Measurements from ENCODE around the gene FAM83C. TPM values are rescaled to one million over a fixed set of nuclear protein-coding genes. Genes with fewer than 3 reads are reported as not detected.
A peak's percentile ranks its signal among the peaks of the same experiment; 100 is the strongest.

FAM83C gene
- total and polyA plus RNA-seq, 9 of the 15 experiments (the other 6 are each of a cell fraction or from before 2014, with no cell fraction given) = not detected

GRCh38 chr20:35263532-35264341, 28.5 kb downstream of the FAM83C start:
- H3K9me1 ChIP-seq (ENCODE audit: control insufficient read depth, insufficient read depth, low read length) = no peaks in the 10 kb centered on the region
- no peaks in the 10 kb centered on the region for H3K36me3 ChIP-seq (ENCODE audit: control insufficient read depth, insufficient read depth, low read length)
- intact Hi-C loops (cut with micrococcal nuclease) (loop anchor here (10.0 kb wide), 2 partner anchors 389 to 429 kb away; partner anchors contain the start of genes ACSS2 and GGT7), in situ Hi-C loops (cut with MboI) (no loop called here)
- no peak for TF ChIP-seq ZNF197 (CRISPR knock-in tag; IDR thresholded peaks at IDR 0.05; ENCODE audit: low read depth)
- TF ChIP-seq THRAP3 (IDR thresholded peaks at IDR 0.05; ENCODE audit: borderline replicate concordance) = no peak
- no peak for TF ChIP-seq SRSF3 (IDR thresholded peaks at IDR 0.05; ENCODE audit: insufficient read depth, low read length)
- TF ChIP-seq RNF2 (IDR thresholded peaks at IDR 0.05) = no peak
- no peak for TF ChIP-seq SLC30A9 (CRISPR knock-in tag; IDR thresholded peaks at IDR 0.05)
- no peak for TF ChIP-seq FIP1L1 (IDR thresholded peaks at IDR 0.05; ENCODE audit: low read depth, low read length, poor library complexity, severe bottlenecking)
- TF ChIP-seq JUN (IDR thresholded peaks at IDR 0.05; ENCODE audit: borderline replicate concordance, low read depth, low read length) = no peak
- TF ChIP-seq JUN (CRISPR knock-in tag; IDR thresholded peaks at IDR 0.05; ENCODE audit: borderline replicate concordance) = no peak
- no peak for TF ChIP-seq HDAC1 (IDR thresholded peaks at IDR 0.05)
- no peak for TF ChIP-seq ZBTB17 (CRISPR knock-in tag; IDR thresholded peaks at IDR 0.05)
- no peak for TF ChIP-seq ZNF134 (CRISPR knock-in tag; conservative IDR thresholded peaks at IDR 0.05)
- no peak for TF ChIP-seq SETDB1 (IDR thresholded peaks at IDR 0.05; ENCODE audit: low read length)
- no peak for TF ChIP-seq IFI16 (CRISPR knock-in tag; IDR thresholded peaks at IDR 0.05)
- no peak for TF ChIP-seq ARID3A (IDR thresholded peaks at IDR 0.05; ENCODE audit: borderline replicate concordance, low read depth, low read length)
- TF ChIP-seq E2F5 (CRISPR knock-in tag; IDR thresholded peaks at IDR 0.05) = no peak
- H3K27ac ChIP-seq (ENCODE audit: extremely low read depth, low read depth, low read length) = no peak overlapping the region
- no peak for ATAC-seq
- no TSS peak for BruUV-seq (replicated peaks)
- CTCF ChIA-PET (ENCODE audit: low intra/inter-chr PET ratio) = interaction anchor here (0.7 to 1.4 kb wide), 3 partner anchors 55 to 119 kb away, joined by 4 to 6 read pairs (median 5); no protein-coding TSS in a partner anchor
- FAIRE-seq = no peak
- H2AFZ ChIP-seq (ENCODE audit: low read depth, low read length) = no peak overlapping the region
- H3K4me1 ChIP-seq (replicated peaks in 1 of 2; ENCODE audit: control insufficient read depth in 2 of 2, insufficient read depth in 2 of 2, low read length in 2 of 2) = peaks cover 0 to 18% of the 10 kb centered on the region in 2 experiments; a peak in 2 of 5 replicates
- POLR2A ChIA-PET = interaction anchor here (0.6 to 1.4 kb wide), 2 partner anchors 13 to 242 kb away, joined by 6 read pairs; no protein-coding TSS in a partner anchor
- H3K27me3 ChIP-seq (ENCODE audit: control insufficient read depth in 2 of 2, insufficient read depth in 2 of 2, low read length in 2 of 2) = peaks cover 2 to 27% of the 10 kb centered on the region in 2 experiments; a peak in 3 of 5 replicates
- WGBS (ENCODE audit: insufficient coverage, low coverage, missing lambda C conversion rate) = 39% methylated on average over 10 of the region's 17 CpGs
- H3K79me2 ChIP-seq (ENCODE audit: control insufficient read depth, insufficient read depth, low read length) = no peaks in the 10 kb centered on the region
- no peaks in the 10 kb centered on the region for H3K9me3 ChIP-seq (replicated peaks; ENCODE audit: control insufficient read depth, insufficient read depth, low read depth, low read length)
- H3K4me2 ChIP-seq (ENCODE audit: insufficient read depth, low read length) = no peak overlapping the region
- H3K9ac ChIP-seq (ENCODE audit: insufficient read depth in 1 of 2, low read depth in 2 of 2, low read length in 2 of 2) = peak overlapping the region in 1 of 2 experiments; percentile 14; a peak in 2 of 4 replicates
- 0 out of 2 replicates have a peak, but pooled peaks cover 6% of the 10 kb centered on the region for H4K20me1 ChIP-seq (replicated peaks; ENCODE audit: control insufficient read depth, insufficient read depth, low read length)
- DNase-seq (ENCODE audit: extremely low read depth in 1 of 4, low spot score in 3 of 4) = no peak
- no peak overlapping the region for H3K4me3 ChIP-seq
